Hematopoietic multipotent progenitor cell treated with erythropoietin and hydrocortisone succinate and interleukin-3 and kit ligand, for 15 days (in vitro differentiated cells): ENCODE results near the gene CALN1.
"Not testable (repeated sequence)": the region's sequence is repeated elsewhere in the genome, so short reads cannot be mapped to it uniquely, and the experiment has no call there.

Source experiments
- DNase-seq: peaks from one replicate; pipeline ENCODE4 v3.0.0-alpha.2; 2015; ENCODE audit warnings: low spot score

CALN1 gene

GRCh38 chr7:72412121-72412618 lies at the start of gene CALN1:
Gene CALN1, minus strand, starts transcription at chr7:72412338.
- DNase-seq = not testable (repeated sequence)

GRCh38 chr7:72453471-72453870 lies 41.3 kb upstream of the CALN1 start:
- DNase-seq = no peak

- no peak for DNase-seq
Observed at GRCh38 chr7:72447465-72448204, 35.5 kb upstream of the CALN1 start.

- DNase-seq = no peak
Observed at GRCh38 chr7:72446591-72447462, 34.7 kb upstream of the CALN1 start.

GRCh38 chr7:72446131-72446530 lies 34.0 kb upstream of the CALN1 start:
- no peak for DNase-seq

GRCh38 chr7:72445580-72445979 lies 33.4 kb upstream of the CALN1 start:
- no peak for DNase-seq

GRCh38 chr7:72445075-72445474 lies 32.9 kb upstream of the CALN1 start:
- no peak for DNase-seq

GRCh38 chr7:72444026-72444776 lies 32.1 kb upstream of the CALN1 start:
- no peak for DNase-seq

GRCh38 chr7:72441791-72442190 lies 29.7 kb upstream of the CALN1 start:
- DNase-seq = no peak

- DNase-seq = no peak
Observed at GRCh38 chr7:72438491-72438890, 26.4 kb upstream of the CALN1 start.

- DNase-seq = no peak
Observed at GRCh38 chr7:72437610-72438009, 25.5 kb upstream of the CALN1 start.

- DNase-seq = no peak
Observed at GRCh38 chr7:72437061-72437585, 25.0 kb upstream of the CALN1 start.

- no peak for DNase-seq
Observed at GRCh38 chr7:72435925-72436480, 23.9 kb upstream of the CALN1 start.

- no peak for DNase-seq
Observed at GRCh38 chr7:72435366-72435765, 23.2 kb upstream of the CALN1 start.

- no peak for DNase-seq
Observed at GRCh38 chr7:72430531-72430930, 18.4 kb upstream of the CALN1 start.

GRCh38 chr7:72429316-72429715 lies 17.2 kb upstream of the CALN1 start:
- no peak for DNase-seq

GRCh38 chr7:72416846-72417245 lies 4.7 kb upstream of the CALN1 start:
- DNase-seq = no peak

GRCh38 chr7:72415586-72415985 lies 3.4 kb upstream of the CALN1 start:
- DNase-seq = no peak

GRCh38 chr7:72413886-72414285 lies 1.7 kb upstream of the CALN1 start:
- no peak for DNase-seq

GRCh38 chr7:72413290-72413689 lies 1.2 kb upstream of the CALN1 start:
- DNase-seq = no peak

GRCh38 chr7:72411419-72411818 lies 719 bp downstream of the CALN1 start:
- DNase-seq = no peak

- DNase-seq = no peak
Observed at GRCh38 chr7:72409638-72410015, 2.5 kb downstream of the CALN1 start.
